MCF 10A (cell line): Measurements from ENCODE around the gene MITF. TPM values are rescaled to one million over a fixed set of nuclear protein-coding genes. Genes with fewer than 3 reads are reported as not detected.

Source experiments
- BruUV-seq: library from RNA; stranded (reverse); fragments of 400-500 nt; replicated peaks from 2 replicates; lab custom pipeline; 2021; lab: Mats Ljungman, UMichigan
- CTCF ChIA-PET: fragments of 300-600 bp; sonication (Branson Sonifier 250); formaldehyde crosslinking; extraction: SDS; loops from one replicate; lab custom pipeline; 2021; ENCODE audit warnings: antibody characterized with exemption, inconsistent platforms; lab: Yijun Ruan, JAX
- POLR2A ChIA-PET: fragments of 300-600, 350-650 bp; sonication (Branson Sonifier 250); formaldehyde crosslinking; extraction: SDS; loops from one replicate; lab custom pipeline; 2020; ENCODE audit warnings: antibody characterized with exemption, inconsistent platforms; lab: Yijun Ruan, JAX
- DNase-seq: peaks from one replicate; pipeline ENCODE4 v3.0.0-alpha.2; 2018; ENCODE audit not compliant: unreplicated experiment
- H3K27ac Mint-ChIP-seq: one replicate; pipeline ENCODE4 v1.8.0; 2022; ENCODE audit warnings: mild to moderate bottlenecking, low read depth, mixed read lengths; ENCODE audit not compliant: unreplicated experiment
- H3K27me3 Mint-ChIP-seq: one replicate; pipeline ENCODE4 v1.8.0; 2022; ENCODE audit warnings: mixed read lengths; ENCODE audit not compliant: insufficient read depth, unreplicated experiment
- H3K36me3 Mint-ChIP-seq: one replicate; pipeline ENCODE4 v1.8.0; 2022; ENCODE audit warnings: mild to moderate bottlenecking, moderate library complexity, mixed read lengths; ENCODE audit not compliant: insufficient read depth, unreplicated experiment
- H3K4me1 Mint-ChIP-seq: one replicate; pipeline ENCODE4 v1.8.0; 2022; ENCODE audit warnings: mixed read lengths; ENCODE audit not compliant: insufficient read depth, unreplicated experiment
- H3K4me3 Mint-ChIP-seq: one replicate; pipeline ENCODE4 v1.8.0; 2022; ENCODE audit warnings: mild to moderate bottlenecking, moderate library complexity, mixed read lengths; ENCODE audit not compliant: unreplicated experiment
- H3K9me3 Mint-ChIP-seq: one replicate; pipeline ENCODE4 v1.8.0; 2022; ENCODE audit warnings: mixed read lengths; ENCODE audit not compliant: unreplicated experiment
- intact Hi-C: fragments of 100-400 bp; cut with micrococcal nuclease; formaldehyde crosslinking; loops from 2 replicates; pipeline ENCODE4 v1.14.1; 2022
- total RNA-seq: library from RNA; stranded (reverse); gene quantifications from 2 replicates; pipeline ENCODE4 v1.2.3, GENCODE V29; 2022
- TF ChIP-seq, protein P1 (sequence below): fragments of 200-600 bp; IDR thresholded peaks from one replicate; pipeline ENCODE4 v1.8.0; 2022; ENCODE audit warnings: antibody characterized with exemption, mild to moderate bottlenecking; ENCODE audit not compliant: unreplicated experiment

Gene MITF
- total RNA-seq, 1 experiment from 2014 or later, result 16.1 TPM

DNA sequence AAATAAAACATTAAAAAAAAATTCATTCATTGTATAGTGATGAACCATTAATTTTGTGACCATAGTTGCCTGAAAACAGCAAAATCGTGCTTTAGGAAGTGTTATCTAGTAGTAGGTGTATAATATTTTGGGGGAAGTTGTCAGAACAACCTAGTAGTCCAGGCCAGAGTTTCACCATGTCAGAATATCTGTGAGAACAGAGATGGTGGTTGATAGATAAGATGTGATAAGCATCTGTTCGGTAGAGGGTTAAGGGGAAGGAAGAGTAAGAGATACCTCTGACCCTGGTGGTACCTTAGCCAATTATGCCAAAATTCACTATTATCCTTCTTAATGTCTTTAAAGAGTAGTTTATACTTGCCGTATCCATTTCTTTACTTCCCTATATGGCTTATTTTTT, 113.8 kb downstream of the MITF start:
- Mint-ChIP-seq H3K9me3 (no peaks in the 10 kb centered on the region), H3K36me3 (no peaks in the 10 kb centered on the region), H3K27ac (no peak overlapping the region), H3K4me3 (no peak overlapping the region), H3K27me3 (no peaks in the 10 kb centered on the region), H3K4me1 (no peaks in the 10 kb centered on the region)
- ChIA-PET POLR2A (no interaction called here), CTCF (interaction anchor here (0.7 kb wide), 1 partner anchor 58 kb away, joined by 3 read pairs; no protein-coding TSS in a partner anchor)
- TF ChIP-seq, protein P1, sequence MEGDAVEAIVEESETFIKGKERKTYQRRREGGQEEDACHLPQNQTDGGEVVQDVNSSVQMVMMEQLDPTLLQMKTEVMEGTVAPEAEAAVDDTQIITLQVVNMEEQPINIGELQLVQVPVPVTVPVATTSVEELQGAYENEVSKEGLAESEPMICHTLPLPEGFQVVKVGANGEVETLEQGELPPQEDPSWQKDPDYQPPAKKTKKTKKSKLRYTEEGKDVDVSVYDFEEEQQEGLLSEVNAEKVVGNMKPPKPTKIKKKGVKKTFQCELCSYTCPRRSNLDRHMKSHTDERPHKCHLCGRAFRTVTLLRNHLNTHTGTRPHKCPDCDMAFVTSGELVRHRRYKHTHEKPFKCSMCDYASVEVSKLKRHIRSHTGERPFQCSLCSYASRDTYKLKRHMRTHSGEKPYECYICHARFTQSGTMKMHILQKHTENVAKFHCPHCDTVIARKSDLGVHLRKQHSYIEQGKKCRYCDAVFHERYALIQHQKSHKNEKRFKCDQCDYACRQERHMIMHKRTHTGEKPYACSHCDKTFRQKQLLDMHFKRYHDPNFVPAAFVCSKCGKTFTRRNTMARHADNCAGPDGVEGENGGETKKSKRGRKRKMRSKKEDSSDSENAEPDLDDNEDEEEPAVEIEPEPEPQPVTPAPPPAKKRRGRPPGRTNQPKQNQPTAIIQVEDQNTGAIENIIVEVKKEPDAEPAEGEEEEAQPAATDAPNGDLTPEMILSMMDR, result no peak
- BruUV-seq, result no TSS peak
- DNase-seq, result no peak
- intact Hi-C loops, result no loop called here

DNA sequence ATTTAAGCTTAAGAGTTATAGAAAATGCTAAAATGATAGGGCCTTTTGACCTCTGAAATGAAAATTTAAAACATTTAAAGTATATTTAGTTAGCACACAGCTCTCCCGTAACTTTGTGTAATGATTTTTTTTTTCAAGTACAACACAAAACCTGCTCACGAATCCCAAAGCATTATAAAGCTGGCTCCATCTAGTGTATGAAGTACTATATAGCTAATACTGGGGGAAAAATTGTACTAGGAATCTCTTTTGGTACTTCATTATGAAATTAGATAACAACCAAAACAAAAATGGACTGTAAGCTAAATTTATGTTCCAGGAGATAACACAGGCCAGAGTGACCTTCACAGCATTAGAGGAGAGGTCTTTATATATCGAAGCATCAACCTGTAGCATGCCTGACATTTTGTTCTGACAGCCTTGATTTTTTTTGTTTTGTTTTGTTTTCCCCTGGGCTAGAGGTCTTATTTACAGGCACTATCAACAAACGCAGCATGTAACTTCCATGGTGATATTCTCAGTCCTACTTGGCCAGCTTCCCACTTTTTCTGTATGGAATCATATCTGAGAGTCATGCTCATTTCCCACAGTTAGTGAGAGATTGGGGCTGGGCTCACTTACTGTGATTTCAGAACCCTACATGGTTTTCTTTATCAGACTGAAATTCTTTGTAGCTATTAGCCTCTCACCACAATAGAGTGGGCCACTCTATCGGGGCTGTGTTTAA, 116.3 kb downstream of the MITF start:
- no peak overlapping the region for H3K27ac Mint-ChIP-seq
- H3K27me3 Mint-ChIP-seq, result no peaks in the 10 kb centered on the region
- peak; percentile 31 for DNase-seq
- H3K4me1 Mint-ChIP-seq, result no peaks in the 10 kb centered on the region
- CTCF ChIA-PET, result interaction anchor here (0.6 to 3.3 kb wide), 38 partner anchors 9 to 879 kb away, joined by 3 to 74 read pairs (median 4); partner anchors contain the start of gene MITF
- POLR2A ChIA-PET, result interaction anchor here (0.7 to 1.8 kb wide), 4 partner anchors 18 to 163 kb away, joined by 3 to 4 read pairs (median 4); no protein-coding TSS in a partner anchor
- no peak overlapping the region for H3K4me3 Mint-ChIP-seq
- TF ChIP-seq, protein P1, result peak; percentile 12
- intact Hi-C loops, result loop anchor here (1.0 to 5.0 kb wide), 3 partner anchors 33 to 164 kb away; no protein-coding TSS in a partner anchor
- H3K9me3 Mint-ChIP-seq, result no peaks in the 10 kb centered on the region
- no TSS peak for BruUV-seq
- no peaks in the 10 kb centered on the region for H3K36me3 Mint-ChIP-seq

DNA sequence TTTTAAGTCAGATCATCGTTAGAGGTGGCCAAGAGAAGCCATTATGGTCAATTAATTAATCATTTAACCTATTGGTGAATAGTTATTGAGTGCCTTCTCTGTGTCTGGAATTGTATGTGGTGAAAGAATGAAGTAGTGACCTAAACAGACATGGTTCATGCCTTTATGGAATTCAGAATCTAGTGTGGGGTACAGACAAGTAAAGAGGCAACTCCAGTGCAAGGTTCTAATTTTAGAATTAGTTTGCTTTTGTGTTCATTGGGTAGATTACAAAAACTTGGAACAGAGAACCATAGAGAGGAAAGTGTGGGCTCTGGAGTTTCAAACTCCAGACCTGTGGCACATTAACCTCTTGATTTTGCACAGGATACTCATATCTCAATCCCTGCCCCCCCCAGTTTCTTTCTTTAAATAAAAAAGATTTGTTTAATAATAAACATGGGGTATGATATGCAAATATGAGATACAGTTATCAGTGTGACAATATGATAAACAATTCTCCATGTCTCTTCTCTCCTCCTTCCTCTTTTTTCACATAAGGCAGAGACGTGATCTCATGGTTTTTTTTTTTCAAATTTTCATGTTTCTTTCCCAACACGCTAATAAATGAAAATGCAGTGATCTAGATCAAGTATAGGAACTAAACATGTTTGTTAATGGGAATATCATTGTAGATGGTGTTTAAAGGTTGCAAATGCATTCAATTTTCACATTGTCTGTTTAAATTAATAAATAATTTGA, 117.9 kb downstream of the MITF start:
- CTCF ChIA-PET, result no interaction called here
- Mint-ChIP-seq H3K27me3 (no peaks in the 10 kb centered on the region), H3K4me1 (no peaks in the 10 kb centered on the region), H3K27ac (no peak overlapping the region), H3K36me3 (no peaks in the 10 kb centered on the region), H3K9me3 (no peaks in the 10 kb centered on the region), H3K4me3 (no peak overlapping the region)
- no peak for DNase-seq
- intact Hi-C loops, result loop anchor here (5.0 kb wide), 2 partner anchors 35 to 65 kb away; no protein-coding TSS in a partner anchor
- TF ChIP-seq, protein P1, result no peak
- BruUV-seq, result no TSS peak
- POLR2A ChIA-PET, result no interaction called here

DNA sequence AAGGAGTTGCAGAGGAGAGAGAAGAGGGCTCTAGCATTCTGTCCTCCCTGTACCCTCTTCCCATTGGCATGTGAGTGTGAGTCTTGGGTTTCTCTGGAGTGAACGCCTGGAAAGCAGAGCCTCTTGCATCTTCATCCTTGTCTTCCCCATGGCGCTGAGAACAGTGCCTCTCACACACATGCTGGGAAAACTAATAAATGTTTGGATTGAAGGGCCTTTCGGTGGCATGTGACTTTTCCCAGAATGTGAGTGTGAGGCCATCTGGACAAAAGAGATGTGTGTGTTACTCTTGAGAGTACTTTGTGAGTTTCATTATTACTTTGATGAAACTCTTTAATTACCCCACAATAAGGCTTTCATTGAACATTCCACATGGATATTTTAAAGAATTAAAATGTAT, 122.3 kb downstream of the MITF start:
- intact Hi-C loops, result no loop called here

More for the DNA sequence above, 122.3 kb downstream of the MITF start:
- no peaks in the 10 kb centered on the region for H3K36me3 Mint-ChIP-seq
- H3K27me3 Mint-ChIP-seq, result no peaks in the 10 kb centered on the region
- H3K9me3 Mint-ChIP-seq, result no peaks in the 10 kb centered on the region
- BruUV-seq, result no TSS peak
- H3K27ac Mint-ChIP-seq, result no peak overlapping the region
- TF ChIP-seq, protein P1, result no peak
- CTCF ChIA-PET, result interaction anchor here (0.6 to 2.4 kb wide), 3 partner anchors 158 to 371 kb away, joined by 3 to 7 read pairs (median 3); no protein-coding TSS in a partner anchor
- POLR2A ChIA-PET, result no interaction called here
- no peak overlapping the region for H3K4me3 Mint-ChIP-seq
- DNase-seq, result no peak
- peaks cover 21% of the 10 kb centered on the region for H3K4me1 Mint-ChIP-seq
